DMS79 treated with DMSO at 0.1 percent for 48 hours (cell line): Measurements from ENCODE around the gene LRP8.

Experiments
- DNase-seq: peaks from one replicate; lab custom pipeline; 2025; lab: John Stamatoyannopoulos, UW

LRP8 gene

DNA sequence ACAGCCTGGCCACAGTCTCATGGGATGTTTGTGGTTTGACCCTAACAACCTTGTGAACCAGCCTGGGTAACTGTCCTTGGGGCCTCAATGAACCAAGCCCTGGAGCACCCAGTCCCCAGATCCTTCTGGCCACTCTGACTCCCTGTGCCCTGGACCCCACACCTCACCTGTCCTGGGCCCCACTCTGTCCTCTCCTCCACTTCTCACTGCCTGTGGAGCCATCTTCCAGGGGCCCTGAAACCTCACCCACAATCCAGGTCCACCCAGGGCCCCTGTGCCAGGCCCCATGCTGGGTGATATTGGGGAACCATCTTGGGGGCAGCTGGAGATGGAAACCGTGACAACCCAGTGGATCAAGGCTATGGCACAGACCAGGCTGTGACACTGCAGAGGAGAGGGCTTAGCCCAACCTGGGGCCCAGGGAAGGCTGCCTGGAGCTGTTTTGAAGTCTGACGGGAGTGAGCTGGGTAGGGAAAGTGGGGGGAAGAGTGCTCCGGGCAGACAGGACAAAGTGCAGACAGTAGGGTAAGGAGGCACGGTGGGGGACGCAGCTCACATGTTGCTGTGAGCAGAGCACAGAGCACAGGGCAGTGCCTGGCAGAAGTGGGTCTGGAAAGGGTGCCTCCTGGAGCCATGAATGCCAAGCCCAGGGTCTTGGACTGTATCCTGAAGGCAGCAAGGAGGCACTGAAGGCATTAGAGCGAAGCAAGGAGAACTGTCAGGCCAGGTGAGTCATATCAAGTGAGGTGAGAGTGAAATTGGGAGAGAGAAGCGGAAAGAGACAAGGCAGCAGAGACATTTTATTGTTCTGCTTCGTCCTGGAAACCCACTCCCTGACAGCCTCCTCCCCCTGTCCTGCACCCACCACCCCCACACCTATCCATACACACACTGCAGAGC is 12.1 kb upstream of the LRP8 start:
- no peak for DNase-seq

DNA sequence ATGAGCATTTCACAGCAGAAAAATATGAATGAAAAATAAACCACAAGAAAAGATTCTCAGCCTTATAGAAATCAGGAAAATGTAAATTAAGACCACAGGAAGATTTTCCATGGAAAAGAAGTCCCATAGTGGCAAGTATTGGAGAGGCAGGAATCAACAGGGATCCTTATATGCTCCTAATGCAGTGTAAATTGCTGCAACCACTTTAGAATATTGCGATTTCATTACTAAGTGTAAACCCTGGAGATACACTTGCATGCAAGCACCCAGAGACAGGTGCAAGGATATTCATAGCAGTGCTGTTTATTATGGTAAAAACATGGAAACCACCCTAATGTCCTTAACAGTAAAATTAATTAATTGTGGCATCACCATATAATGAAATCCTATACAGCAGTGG is 10.6 kb upstream of the LRP8 start:
- DNase-seq, result no peak

DNA sequence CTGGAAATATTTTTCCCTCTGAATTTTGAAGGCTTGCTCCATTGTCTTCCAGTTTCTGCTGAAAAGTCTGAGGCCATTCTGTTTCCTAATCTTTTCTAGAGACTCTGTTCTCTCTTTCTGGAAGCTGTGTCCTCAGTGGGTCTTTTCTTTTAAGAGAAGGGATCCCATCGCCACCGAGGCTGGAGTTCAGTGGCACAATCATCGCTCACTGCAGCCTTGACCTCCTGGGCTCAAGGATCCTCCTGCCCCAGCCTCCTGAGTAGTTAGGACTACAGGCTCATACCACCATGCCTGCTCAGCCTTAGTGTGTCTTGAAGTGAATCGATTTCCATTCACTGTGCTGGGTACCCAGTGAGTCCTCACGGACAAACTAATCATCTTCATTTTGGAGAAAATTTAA is 9.6 kb upstream of the LRP8 start:
- DNase-seq, result no peak

DNA sequence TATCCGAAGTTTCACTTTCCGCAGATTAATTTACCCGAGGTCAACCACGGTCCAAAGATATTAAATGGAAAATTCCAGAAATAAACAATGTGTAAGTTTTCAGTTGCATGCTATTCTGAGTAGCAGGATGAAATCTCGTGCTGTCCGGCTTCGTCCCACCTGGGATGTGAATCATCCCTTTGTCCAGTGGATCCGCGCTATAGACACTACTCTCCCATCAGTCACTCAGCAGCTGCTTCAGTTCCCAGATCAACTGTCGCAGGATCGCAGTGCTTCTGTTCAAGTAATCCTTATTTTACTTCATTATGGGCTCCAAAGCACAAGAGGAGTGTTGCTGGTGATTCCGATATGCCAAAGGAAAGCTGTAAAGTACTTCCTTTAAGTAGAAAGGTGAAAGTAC is 8.3 kb upstream of the LRP8 start:
- no peak for DNase-seq

DNA sequence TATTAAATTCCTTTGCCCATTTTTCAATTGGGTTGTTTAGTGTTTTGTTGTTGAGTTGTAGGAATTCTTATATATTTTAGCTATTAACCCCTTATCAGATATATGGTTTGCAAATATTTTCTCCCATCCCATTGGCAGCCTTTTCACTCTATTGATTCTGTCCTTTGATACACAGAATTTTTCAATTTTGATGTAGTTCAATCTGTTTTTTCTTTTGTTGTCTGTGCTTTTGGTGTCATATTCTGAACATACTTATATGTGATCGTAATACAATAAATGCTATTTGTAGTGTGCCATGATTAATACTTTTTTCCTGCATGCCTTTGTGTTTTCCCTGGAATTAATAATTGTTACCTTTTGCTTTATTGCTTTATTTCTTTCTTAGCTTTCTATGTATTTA is 7.8 kb upstream of the LRP8 start:
- DNase-seq, result no peak

DNA sequence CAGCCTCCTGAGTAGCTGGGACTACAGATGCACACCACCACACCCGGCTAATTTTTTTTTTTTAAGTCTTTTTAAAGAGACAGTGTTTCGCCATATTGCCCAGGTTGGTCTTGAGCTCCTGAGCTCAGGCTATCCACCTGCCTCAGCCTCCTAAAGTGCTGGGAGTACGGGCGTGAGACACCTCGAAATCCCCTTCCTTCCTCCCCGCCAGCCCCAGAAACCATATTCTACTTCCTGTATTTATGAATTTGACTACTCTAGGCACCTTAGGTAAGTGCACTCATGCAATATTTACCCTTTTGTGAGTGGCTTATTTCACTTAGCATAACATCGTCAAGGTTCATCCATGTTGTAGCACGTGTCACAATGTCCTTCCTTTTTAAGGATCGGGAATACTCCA is 6.9 kb upstream of the LRP8 start:
- no peak for DNase-seq

DNA sequence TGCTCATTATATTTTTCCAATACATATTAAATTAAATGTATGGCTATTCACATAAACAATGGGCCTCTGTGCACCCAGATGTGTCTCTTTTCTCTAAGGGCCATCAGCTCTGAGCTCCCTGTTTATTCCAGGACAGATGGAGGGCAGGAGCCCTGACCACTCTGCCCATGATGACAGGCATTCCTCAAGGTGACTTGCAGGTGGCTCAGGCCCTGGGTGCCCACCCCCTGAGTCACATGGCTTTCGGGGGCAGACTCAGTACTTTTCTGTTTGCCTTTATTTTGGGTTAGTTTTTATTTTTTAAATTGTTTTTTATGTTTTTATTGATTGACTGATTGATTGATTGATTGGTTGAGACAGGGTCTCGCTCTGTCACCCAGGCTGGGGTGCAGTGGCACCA is 6.4 kb upstream of the LRP8 start:
- DNase-seq, result no peak

DNA sequence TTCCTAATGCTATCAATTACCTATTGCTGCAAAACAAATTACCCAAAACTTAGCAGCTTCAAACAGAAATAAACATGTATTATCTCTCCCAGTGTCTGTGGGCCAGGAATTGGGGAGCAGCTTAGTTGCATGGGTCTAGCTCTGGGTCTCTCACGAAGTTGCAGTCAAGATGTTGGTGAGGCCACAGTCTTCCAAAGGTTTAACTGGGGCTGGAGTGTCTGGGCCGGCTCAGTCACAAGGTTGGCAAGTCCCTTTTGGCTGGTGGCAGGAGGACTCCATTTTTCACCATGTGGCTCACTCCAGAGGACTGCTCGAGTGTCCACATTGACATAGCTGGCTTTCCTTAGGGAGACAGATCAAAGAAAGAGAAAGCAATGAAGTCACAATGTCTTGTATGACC is 5.0 kb upstream of the LRP8 start:
- DNase-seq, result no peak

DNA sequence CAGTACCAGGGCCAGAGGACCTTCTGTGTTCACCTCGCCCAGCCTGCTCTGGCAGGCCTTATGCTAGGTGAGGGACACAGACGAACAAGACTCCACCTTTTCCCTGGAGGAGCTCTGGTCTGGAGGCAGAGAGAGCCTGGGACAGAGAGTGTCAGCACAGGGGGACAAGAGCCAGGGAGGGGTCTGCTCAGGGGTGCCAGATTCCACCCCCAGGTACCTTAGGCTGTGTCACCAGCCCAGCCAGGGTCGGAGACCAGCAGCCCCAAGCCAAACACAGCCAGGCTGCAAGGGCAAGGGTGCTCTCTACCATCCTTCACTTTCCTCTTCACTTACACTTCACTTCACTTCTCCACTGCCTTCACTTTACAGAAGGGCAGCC is 4.3 kb upstream of the LRP8 start:
- no peak for DNase-seq

DNA sequence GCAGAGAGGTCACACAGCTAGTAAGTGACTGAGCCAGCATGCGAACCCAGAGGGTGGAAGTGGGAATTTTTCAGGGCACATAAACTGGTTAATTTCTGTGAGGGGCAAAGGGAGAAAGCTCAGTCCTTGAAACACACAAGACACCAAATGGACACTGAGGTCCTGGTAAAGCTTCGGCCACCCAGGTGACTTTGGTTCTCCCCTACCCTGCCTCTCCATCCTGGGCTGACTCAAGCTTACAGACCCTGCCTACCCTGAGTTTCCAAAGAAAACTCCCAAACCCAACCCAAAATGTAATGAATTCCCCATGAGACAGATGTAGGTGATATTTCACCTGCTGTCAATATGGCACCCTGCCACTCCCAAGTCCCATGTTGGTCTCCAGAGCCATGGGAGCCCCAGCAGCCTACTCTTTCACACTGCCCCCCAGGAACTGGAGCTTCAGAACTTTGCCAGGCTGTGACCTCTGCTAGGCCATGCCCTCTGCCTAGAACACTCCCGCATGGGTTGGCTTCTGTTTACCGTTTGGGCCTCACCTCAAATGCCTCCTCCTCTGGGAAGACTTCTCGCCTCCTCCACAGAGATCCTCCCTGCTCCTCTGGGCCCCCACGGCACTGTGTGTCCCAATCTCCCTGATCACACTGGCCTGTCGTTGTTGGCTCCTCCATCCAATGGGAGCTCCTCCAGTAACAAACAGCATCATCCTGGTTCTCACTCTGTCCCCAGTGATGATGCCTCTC is 3.7 kb upstream of the LRP8 start:
- DNase-seq, result no peak

DNA sequence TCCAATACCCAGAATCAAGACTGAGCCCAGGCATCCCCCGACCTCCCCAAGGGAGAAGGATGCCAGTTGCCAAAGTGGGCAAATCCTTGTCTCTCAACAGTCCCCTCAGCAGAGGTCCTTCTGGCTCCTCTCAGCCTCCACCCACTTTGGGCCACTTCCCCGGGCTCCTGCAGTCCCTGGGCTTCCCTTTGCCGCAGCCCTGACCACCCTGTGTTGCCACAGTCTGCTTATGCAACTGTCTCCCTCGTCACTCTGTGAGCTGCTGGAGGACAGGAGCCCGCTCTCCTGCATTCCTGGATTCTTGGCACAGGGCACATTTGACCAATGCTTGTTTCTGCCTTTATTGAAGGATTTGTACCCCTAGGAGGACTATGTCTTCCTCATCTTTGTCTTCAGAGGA is 2.9 kb upstream of the LRP8 start:
- DNase-seq, result no peak

DNA sequence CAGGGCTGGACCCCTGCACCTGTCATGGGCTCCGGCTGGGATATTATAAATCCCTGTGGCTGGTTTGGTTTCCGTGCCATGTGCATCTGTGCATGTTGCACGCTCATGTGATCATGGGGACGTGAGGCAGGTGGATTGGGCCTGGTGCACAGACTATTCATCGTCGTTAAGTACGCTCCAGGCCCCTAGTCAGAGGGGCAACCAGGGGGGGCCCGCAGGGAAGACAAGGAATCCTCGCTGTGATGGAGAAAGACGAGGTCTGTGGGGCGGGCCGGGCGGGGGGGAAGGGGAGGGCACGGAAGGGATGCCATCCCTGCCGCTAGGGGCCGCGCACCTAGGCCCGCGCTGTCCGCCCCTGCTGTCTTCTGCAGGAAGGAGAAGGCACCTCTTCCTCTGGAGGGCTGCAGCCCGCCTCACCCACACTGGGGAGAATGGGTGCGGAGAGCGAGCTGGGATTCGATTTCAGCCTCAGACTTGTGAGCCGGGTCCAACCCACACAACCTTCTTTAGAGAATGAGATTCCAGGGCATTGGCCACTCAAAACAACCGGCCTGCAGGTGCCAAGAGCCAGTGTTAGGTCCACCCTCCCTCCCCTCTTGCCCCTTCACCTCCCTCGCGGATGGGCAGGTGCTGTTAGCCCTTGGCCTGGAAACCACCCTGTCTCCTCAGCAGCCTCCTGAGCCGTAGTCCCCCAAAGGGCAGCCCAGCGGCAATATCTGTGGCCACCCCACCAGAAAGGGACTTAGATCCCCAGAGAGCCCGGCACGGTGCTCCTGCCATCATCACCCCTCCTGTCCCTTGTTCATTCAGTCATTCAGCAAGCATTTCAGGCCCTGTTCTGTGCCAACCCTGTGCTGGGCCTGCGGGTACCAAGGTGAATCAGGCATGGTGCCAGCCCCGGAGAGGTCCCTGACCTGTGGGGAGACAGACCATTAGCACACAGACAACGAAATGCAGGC is 950 bp upstream of the LRP8 start:
- no peak for DNase-seq

DNA sequence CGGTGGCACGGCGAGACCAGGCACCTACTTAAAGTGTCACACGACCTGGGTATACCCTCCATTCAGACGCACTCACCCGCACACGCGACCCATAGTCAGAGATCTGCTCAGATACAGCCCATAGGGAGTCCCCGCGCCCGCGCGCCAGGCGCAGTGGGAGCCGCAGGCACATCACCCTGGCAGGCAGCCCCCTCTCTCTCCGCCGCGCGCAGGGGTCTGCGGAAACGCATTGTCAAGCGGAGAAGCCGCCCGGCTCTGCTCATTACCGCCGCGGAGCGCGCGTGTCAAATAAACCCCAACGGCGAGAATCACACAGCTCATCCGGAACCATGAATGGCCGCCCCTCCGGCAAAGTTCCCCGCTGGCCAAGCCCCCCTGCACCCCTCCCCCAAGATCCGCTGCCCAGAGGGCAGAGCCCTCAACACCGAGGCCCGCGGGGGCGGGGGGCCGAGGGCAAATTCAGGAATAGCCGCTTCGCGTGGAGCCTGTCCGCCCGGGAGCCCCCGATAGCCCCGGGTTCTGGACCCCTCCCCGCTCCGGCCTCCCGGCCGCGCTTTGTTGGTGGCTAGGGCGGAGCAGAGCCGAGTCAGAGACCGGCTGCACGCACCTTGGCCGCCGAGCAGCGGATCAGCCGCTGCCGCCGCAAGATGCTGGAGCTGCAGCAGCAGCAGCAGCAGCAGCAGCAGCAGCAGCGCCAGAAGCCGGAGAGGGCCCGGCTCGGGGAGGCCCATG is 522 bp downstream of the LRP8 start:
- peak; percentile 16 for DNase-seq

DNA sequence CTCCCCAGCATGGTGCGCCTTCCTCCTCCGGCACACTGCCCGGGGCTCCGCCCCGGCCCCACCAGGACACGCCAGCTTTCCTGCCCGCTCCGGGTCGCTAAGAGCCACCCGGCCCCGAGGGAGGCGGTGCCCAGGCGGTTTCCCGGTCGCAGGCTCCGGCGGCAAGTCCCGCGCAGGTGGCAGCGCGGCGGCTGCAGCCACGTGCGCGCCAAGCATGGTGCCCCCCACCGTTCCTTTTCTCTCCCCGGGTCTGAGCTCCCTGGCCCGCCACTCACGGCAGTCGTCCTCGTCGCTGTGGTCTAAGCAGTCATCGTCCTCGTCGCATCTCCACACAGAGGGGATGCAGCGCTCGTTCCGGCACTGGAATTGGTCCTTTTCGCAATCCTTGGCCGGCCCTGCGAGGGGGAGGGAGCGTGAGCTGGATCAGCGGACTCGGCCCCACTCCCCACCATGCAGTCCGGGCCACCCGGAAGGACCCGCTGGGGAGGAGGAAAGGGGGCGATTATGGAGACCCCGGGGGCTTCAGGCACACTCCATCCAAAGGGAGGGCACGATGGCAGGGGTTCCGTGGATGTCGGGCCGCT is 1.2 kb downstream of the LRP8 start:
- DNase-seq, result peak; percentile 57

DNA sequence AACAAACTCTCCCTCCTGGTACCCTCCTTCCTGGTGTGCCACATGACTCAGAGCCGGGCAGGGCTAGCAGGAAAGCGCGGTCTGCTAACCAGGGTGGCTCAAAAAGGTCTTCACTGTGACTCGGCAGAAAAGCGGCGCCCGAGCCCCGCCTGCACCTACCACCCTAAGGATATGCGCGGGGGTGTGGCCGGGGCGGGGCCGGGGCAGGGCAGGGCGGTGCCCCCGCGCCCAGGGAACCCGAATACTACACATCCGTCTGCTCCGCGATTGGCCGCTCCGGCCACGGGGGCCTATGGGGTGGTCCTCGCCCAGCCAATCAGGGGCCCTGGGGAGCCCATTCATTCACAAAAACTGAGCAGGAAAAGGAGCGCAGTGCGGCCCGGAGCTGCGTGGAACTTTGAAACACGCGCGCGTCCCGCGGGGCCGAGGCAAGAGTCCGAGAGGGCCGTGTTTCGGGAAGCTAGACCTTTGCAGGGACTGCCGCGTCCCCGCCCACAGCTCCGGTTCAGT is 1.7 kb downstream of the LRP8 start:
- DNase-seq, result peak; percentile 85

DNA sequence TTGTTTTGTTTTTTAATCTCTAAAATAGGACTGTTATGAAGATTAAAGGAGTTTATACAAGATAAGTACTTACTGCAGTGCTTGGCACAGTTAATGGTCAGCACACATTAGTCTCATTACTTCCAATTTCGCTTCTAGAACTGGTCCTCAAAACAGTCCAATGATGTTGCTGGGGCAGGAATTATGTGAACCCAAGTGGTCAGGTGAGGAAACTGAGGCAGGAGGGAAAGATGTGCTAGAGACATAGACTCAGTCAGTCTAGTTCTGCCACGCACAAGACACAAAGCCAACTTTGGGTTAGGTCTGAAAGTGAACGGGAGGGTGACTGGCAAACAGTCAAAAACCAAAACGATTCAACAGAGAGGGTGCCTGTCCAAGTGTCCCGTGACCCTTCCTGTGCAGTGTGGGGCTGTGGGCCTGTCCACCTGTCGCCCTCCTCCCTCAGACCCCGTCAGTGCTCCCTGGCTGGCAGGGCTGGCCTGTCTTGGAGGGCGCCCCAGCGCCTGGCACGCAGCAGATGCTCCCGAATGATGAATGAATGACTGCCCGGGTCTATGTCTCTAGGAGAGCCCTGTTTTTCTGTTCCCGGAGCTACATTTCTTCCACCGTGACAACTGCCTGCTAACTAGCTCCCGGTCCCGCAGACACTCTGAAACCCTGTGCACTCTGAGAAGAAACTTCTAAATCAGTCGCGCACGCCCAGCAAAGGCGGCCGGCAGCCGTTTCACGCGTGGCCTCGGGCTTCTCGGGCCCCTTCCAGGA is 2.4 kb downstream of the LRP8 start:
- no peak for DNase-seq

DNA sequence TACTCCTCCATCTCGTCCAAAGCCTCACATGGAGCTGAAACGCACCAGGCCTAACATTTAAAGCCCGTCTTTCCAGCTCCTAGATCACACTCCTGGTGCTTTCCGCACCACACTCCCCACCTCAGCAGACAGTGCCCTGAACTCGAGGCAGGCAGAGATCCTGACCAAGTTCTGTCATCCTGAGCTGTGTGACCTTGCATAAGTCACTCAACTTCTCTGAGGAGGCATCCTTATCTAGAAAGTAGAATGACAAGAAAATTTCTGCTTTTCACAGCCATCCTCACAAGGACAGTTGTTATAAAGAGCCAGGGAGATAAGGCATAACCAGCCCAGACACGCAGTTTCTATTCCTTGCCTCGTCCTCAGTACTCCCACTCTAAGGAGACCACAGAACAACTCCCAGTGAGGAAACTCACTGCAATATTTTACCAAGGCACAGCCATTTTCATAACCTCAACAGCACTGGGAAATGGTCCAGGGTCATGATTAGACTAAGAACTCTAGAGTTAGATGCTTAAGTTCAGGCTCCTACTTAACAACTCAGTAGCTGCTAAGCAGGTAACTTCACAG is 3.1 kb downstream of the LRP8 start:
- peak; percentile 79 for DNase-seq

DNA sequence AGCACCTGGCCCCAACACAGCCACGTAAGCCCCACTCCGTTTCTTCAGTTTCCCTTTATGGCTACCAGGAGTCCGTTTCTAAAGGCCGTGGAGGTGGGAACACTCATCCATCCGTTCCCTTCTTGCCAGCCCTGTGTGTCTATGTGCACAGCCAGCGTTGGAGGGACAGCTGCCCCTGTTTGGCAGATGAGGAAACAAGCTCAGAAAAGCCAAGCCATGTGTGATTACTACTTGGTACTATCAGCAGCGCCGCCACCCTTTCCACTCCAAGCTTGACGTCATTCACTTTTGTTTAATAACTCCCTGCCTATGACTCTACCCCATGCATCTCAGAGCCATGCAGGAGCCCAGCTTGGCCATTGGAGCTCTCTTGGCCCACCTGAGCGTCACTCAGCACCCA is 3.5 kb downstream of the LRP8 start:
- no peak for DNase-seq

DNA sequence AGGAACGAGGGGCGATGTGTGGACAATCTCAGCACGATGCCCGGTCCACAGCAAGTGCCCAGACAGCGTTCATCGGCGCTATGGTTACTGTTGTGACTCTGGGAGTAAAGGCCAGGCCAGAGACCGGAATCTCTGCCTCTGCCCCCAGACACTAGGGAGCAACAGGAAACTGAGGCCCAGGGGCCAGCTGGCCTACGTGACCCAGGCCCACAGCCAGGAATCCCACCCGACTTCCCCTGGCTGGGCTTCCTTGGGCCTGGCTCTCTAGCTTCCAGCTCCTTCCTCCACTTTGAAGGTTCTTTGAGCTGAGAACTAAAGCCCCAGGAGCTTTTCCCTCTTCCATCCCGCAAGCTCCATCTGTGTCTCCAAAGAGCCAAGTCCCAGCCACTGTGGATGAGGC is 4.6 kb downstream of the LRP8 start:
- no peak for DNase-seq
